OCI-LY7 (cell line): ENCODE measurements around the gene HHEX.

Experiments used
- CTCF ChIP-seq: fragments of 200-600 bp; sonication (generic); conservative IDR thresholded peaks from 2 replicates; pipeline ENCODE4 v1.5.1; 2014; ENCODE audit warnings: mild to moderate bottlenecking, antibody characterized with exemption, low read length, moderate library complexity, mixed read lengths
- EZH2phosphoT487 ChIP-seq: fragments of 200-600 bp; sonication (generic); IDR thresholded peaks from 2 replicates; pipeline ENCODE4 v1.6.1; 2018; ENCODE audit warnings: low read depth, borderline replicate concordance, mild to moderate bottlenecking, mixed run types, antibody characterized with exemption, low read length, moderate library complexity, mixed read lengths

GRCh38 chr10:92662848-92663247 lies 26.9 kb upstream of the HHEX start:
- no peak for TF ChIP-seq CTCF
- no peak for TF ChIP-seq EZH2phosphoT487
